HFFc6 (cell line): Measurements from ENCODE around the gene NTM. TPM values are rescaled to one million over a fixed set of nuclear protein-coding genes. Genes with fewer than 3 reads are reported as not detected.

Experiments
- DNase-seq: peaks from one replicate; pipeline ENCODE4 v3.0.0-alpha.2; 2018
- H3K27ac Mint-ChIP-seq: 2 replicates; pipeline ENCODE4 v1.8.0; 2020; ENCODE audit warnings: mild to moderate bottlenecking, mixed read lengths
- H3K27me3 Mint-ChIP-seq: 2 replicates; pipeline ENCODE4 v1.8.0; 2021; ENCODE audit warnings: mild to moderate bottlenecking, moderate library complexity, mixed read lengths; ENCODE audit not compliant: insufficient read depth
- H3K36me3 Mint-ChIP-seq: 2 replicates; pipeline ENCODE4 v1.8.0; 2021; ENCODE audit warnings: low read depth, mixed read lengths
- H3K4me1 Mint-ChIP-seq: 2 replicates; pipeline ENCODE4 v1.8.0; 2020; ENCODE audit warnings: low read depth, mixed read lengths
- H3K4me3 Mint-ChIP-seq: 2 replicates; pipeline ENCODE4 v1.8.0; 2020; ENCODE audit warnings: mild to moderate bottlenecking, moderate library complexity, mixed read lengths
- H3K9me3 Mint-ChIP-seq: 2 replicates; pipeline ENCODE4 v1.8.0; 2020; ENCODE audit warnings: mild to moderate bottlenecking, mixed read lengths
- CTCF ChIP-seq: fragments of 200-600 bp; sonication (generic); IDR thresholded peaks from 2 replicates; pipeline ENCODE4 v1.5.0; 2021; ENCODE audit warnings: antibody characterized with exemption, mild to moderate bottlenecking
- total RNA-seq, 6 experiments: library from RNA; stranded (reverse); fragmentation: NEBNext Ultra II Directional; extraction: Animal tissue kit (Norgen Biotek cat#: 25700); gene quantifications; 2 replicates in 1 of 6; 3 replicates in 5 of 6; pipeline ENCODE4 v1.2.3, GENCODE V29; 2021

The NTM gene
- total RNA-seq, 6 experiments from 2014 or later = 18.3 to 23.6 (median 21.7) TPM

- TF ChIP-seq CTCF = no peak
- no peaks in the 10 kb centered on the region for H3K36me3 Mint-ChIP-seq
- no peak for DNase-seq
- peaks cover 39% of the 10 kb centered on the region for H3K27me3 Mint-ChIP-seq
- H3K9me3 Mint-ChIP-seq = no peaks in the 10 kb centered on the region
- no peak overlapping the region for H3K4me3 Mint-ChIP-seq
- H3K27ac Mint-ChIP-seq = no peak overlapping the region
- H3K4me1 Mint-ChIP-seq = no peaks in the 10 kb centered on the region
Measured at GRCh38 chr11:131790586-131790985, 420.2 kb downstream of the NTM start.

GRCh38 chr11:131792243-131792642 lies 421.8 kb downstream of the NTM start:
- no peaks in the 10 kb centered on the region for H3K9me3 Mint-ChIP-seq
- H3K27ac Mint-ChIP-seq = no peak overlapping the region
- H3K4me3 Mint-ChIP-seq = no peak overlapping the region
- no peaks in the 10 kb centered on the region for H3K36me3 Mint-ChIP-seq
- DNase-seq = no peak
- TF ChIP-seq CTCF = no peak
- H3K4me1 Mint-ChIP-seq = no peaks in the 10 kb centered on the region
- peaks cover 44% of the 10 kb centered on the region for H3K27me3 Mint-ChIP-seq

DNA sequence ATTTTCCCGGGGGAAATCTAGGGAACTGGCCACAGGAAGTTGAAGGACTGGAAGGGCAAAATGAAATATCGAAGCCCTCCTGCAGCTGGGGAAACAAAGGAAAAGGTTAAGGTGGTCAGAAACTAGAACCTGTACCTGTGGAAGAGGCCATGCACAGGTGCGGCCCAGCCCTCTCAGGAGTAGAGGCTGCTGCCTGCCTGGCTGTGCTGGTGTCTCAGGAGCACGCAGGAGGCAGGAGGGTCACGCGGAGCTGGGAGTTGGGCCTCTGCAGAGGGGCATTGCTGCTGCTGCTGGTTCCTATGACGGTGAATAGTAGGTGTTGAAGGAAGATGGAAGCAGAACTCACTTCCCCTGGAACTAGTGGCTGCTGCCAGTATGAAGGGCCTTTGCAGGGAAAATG lies 425.7 kb downstream of the NTM start:
- Mint-ChIP-seq H3K9me3 (no peaks in the 10 kb centered on the region), H3K36me3 (no peaks in the 10 kb centered on the region), H3K27me3 (peaks cover 41% of the 10 kb centered on the region), H3K27ac (no peak overlapping the region), H3K4me3 (no peak overlapping the region), H3K4me1 (no peaks in the 10 kb centered on the region)
- no peak for DNase-seq
- TF ChIP-seq CTCF = no peak

DNA sequence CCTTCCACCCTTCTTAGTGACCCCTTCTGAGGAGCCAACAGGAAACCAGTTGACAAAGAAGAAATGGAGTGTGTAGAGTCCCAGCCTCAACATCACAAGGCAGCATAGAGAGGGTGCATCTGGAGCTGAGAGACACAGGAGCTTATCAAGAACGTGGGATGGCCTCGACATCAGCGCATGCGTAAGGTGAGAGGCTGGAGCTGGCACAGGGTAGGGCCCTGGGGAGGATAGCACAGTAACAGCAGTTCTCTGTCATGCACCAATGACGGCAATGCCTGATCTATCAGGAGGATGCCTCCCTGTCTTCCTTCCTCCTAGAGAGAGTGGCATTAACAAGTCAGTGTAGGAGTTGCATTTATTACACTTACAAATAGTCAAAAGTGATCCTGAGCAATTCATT lies 426.1 kb downstream of the NTM start:
- Mint-ChIP-seq H3K27me3 (peaks cover 40% of the 10 kb centered on the region), H3K4me1 (no peaks in the 10 kb centered on the region), H3K36me3 (no peaks in the 10 kb centered on the region), H3K4me3 (no peak overlapping the region), H3K9me3 (no peaks in the 10 kb centered on the region), H3K27ac (no peak overlapping the region)
- DNase-seq = no peak
- TF ChIP-seq CTCF = no peak

- H3K4me1 Mint-ChIP-seq = no peaks in the 10 kb centered on the region
- H3K9me3 Mint-ChIP-seq = no peaks in the 10 kb centered on the region
- no peaks in the 10 kb centered on the region for H3K36me3 Mint-ChIP-seq
- TF ChIP-seq CTCF = no peak
- peaks cover 55% of the 10 kb centered on the region for H3K27me3 Mint-ChIP-seq
- no peak overlapping the region for H3K27ac Mint-ChIP-seq
- H3K4me3 Mint-ChIP-seq = no peak overlapping the region
- no peak for DNase-seq
Measured at GRCh38 chr11:131800452-131800851, 430.0 kb downstream of the NTM start.
